ENCODE measurements around the gene AKTIP.

GRCh38 chr16:53480394-53480793 lies 22.6 kb downstream of the AKTIP start:
- TF ChIP-seq CTCF (conservative IDR thresholded peaks at IDR 0.05; ENCODE audit: low read depth, low read length) = no peak
- no peak for TF ChIP-seq EZH2phosphoT487 (IDR thresholded peaks at IDR 0.05; ENCODE audit: borderline replicate concordance, low read length)
